ENCODE data around the gene SLC31A1. TPM values are rescaled to one million over a fixed set of nuclear protein-coding genes. Genes with fewer than 3 reads are reported as not detected.
A peak's percentile ranks its signal among the peaks of the same experiment; 100 is the strongest.

SLC31A1 gene
- total RNA-seq, 2 donors from 2014 or later = 6.7 to 7.9 TPM

DNA sequence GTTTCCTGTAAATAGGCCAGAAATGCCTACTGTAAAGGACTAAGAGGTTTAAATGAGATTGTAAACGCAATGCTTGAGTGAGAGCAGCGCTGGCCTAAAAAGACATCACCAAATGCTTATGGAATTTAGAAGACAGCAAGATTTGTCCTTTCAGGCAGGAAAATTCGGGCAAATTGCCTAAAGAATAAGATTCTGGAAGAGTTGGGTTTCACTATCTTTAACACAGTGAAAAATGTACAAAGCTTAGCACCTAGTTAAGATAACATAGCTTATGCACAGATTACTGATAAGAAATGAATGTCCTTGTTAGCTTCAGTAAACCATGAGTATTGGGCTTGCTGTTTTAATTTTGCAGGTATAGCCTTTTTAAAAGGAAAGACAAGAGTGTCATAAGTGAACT, 4.9 kb upstream of the SLC31A1 start:
- no peaks in the 10 kb centered on the region for H3K9me3 ChIP-seq
- no peak for ATAC-seq
- intact Hi-C loops (cut with DNase I) = no loop called here

DNA sequence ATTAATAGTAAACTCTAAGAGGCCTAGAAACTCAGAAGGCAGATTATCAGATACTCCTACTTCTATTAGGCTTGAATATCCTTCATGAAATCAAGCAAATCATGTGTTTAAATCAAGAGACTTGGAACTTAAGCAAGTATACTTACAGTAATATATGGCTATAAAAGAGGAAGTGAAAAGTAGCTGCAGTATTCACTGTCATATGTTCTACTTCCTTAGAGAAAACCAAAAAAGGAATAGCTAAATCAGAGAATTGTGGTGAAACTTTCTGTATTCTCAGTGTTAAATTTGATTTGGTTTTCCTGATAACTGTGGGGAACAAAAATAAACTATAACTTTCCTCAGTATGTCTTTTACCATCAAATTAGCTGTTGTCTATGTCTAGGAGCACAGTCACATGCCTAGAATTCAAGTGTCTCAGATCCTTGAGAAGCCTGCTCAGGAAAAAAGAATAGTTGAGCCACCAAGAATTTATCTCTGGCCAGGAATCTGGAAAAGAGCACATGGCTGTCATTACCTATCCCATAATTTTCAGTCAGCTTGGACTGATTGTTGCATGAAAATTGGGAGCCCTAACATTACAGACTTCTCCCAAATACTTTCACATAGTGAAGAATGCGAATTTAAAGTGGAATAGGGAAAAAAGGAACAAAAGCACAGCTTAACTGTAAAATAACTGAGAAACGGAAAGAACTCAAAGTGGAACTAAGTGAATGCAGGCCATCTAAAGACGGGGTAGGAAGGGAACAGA, 2.0 kb upstream of the SLC31A1 start:
- H3K36me3 ChIP-seq (replicated peaks in 1 of 2; ENCODE audit: insufficient read depth in 1 of 2, low read depth in 2 of 2) = no peaks in the 10 kb centered on the region
- H3K27me3 ChIP-seq = no peaks in the 10 kb centered on the region
- no peaks in the 10 kb centered on the region for H3K9me3 ChIP-seq
- H3K4me1 ChIP-seq = peaks cover 46% of the 10 kb centered on the region
- H3K27ac ChIP-seq = peak overlapping the region in 1 of 4 donors; percentile 53
- no peak for ATAC-seq
- no peak for DNase-seq
- H3K4me3 ChIP-seq = no peak overlapping the region
- intact Hi-C loops (cut with DNase I) = no loop called here
- no peak for TF ChIP-seq POLR2A (IDR thresholded peaks at IDR 0.05)
- TF ChIP-seq, protein P1, sequence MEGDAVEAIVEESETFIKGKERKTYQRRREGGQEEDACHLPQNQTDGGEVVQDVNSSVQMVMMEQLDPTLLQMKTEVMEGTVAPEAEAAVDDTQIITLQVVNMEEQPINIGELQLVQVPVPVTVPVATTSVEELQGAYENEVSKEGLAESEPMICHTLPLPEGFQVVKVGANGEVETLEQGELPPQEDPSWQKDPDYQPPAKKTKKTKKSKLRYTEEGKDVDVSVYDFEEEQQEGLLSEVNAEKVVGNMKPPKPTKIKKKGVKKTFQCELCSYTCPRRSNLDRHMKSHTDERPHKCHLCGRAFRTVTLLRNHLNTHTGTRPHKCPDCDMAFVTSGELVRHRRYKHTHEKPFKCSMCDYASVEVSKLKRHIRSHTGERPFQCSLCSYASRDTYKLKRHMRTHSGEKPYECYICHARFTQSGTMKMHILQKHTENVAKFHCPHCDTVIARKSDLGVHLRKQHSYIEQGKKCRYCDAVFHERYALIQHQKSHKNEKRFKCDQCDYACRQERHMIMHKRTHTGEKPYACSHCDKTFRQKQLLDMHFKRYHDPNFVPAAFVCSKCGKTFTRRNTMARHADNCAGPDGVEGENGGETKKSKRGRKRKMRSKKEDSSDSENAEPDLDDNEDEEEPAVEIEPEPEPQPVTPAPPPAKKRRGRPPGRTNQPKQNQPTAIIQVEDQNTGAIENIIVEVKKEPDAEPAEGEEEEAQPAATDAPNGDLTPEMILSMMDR (IDR thresholded peaks at IDR 0.05) = no peak
- WGBS, 2 donors = 67% methylated on average over 3 of the region's 3 CpGs

More for the DNA sequence above, 4.9 kb upstream of the SLC31A1 start:
- Histone ChIP-seq H3K4me1 (peaks cover 29% of the 10 kb centered on the region), H3K36me3 (replicated peaks in 1 of 2; ENCODE audit: insufficient read depth in 1 of 2, low read depth in 2 of 2) (no peaks in the 10 kb centered on the region), H3K27ac (no peak overlapping the region), H3K27me3 (no peaks in the 10 kb centered on the region), H3K4me3 (no peak overlapping the region)
- WGBS, 2 donors = 63 to 72% methylated on average over 3 of the region's 3 CpGs
- TF ChIP-seq POLR2A (IDR thresholded peaks at IDR 0.05) = no peak
- TF ChIP-seq, protein P1 (IDR thresholded peaks at IDR 0.05) = no peak
- no peak for DNase-seq

DNA sequence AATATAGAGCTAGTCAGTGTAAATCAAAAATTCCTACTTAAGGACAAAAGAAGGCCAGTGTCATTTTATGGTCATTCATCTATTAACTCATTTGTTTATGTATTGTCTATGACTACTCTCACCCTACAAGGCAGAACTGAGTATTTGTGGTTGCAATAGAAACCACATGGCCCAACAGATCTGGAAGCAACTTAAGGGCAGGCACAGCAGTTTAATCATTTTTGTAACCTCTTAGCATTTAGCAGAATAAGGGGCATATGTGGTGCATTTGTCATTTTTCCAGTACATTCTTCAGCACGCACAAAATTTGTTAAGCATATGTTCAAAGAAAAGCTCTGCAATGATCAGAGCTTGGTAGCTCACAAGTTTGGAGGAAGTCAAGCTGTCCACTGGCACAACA, 1.4 kb upstream of the SLC31A1 start:
- Histone ChIP-seq H3K4me3 (peak overlapping the region in 1 of 2 donors; percentile 83), H3K4me1 (peaks cover 46% of the 10 kb centered on the region), H3K9me3 (no peaks in the 10 kb centered on the region), H3K27me3 (no peaks in the 10 kb centered on the region), H3K27ac (peak overlapping the region in 1 of 4 donors; percentile 91), H3K36me3 (replicated peaks in 1 of 2; ENCODE audit: insufficient read depth in 1 of 2, low read depth in 2 of 2) (no peaks in the 10 kb centered on the region)
- no peak for ATAC-seq
- intact Hi-C loops (cut with DNase I) = no loop called here
- no peak for DNase-seq
- no peak for TF ChIP-seq POLR2A (IDR thresholded peaks at IDR 0.05)
- TF ChIP-seq, protein P1 (IDR thresholded peaks at IDR 0.05) = no peak
- WGBS, 2 donors = 30 to 33% methylated on average over 1 of the region's 1 CpG

DNA sequence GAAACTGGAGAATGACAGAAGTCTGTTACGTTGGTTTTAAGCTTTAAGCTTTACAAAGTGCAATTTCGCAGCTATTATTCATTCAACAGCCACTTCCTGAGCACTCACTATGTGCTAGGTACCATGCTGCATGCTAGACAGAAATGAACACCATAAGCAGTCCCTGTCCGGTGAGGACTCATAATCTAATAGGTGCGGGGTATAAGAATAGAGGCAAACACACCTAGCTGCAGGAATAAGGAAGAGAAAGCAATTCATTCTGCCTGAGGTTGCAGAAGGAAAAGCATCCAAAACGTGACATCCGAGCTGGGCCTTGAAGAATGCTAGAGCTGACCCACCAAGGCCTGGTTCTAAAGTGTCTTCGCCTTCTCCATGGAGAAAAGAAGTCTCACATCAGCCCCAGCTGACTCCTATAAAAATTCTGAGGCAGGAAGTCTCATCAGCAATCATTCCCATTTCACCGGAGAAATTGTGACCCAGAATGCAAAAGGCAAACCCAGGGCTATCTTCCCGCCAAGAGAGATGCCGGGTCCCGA, 809 bp upstream of the SLC31A1 start:
- TF ChIP-seq POLR2A (IDR thresholded peaks at IDR 0.05) = no peak
- TF ChIP-seq, protein P1 (IDR thresholded peaks at IDR 0.05) = no peak
- H3K4me3 ChIP-seq = peak overlapping the region; percentile 79 to 83
- ATAC-seq (no peak), DNase-seq (no peak)
- H3K27me3 ChIP-seq = no peaks in the 10 kb centered on the region
- no peaks in the 10 kb centered on the region for H3K9me3 ChIP-seq
- intact Hi-C loops (cut with DNase I) = no loop called here
- no peaks in the 10 kb centered on the region for H3K36me3 ChIP-seq (replicated peaks in 1 of 2; ENCODE audit: insufficient read depth in 1 of 2, low read depth in 2 of 2)
- H3K4me1 ChIP-seq = peaks cover 46% of the 10 kb centered on the region
- 4 to 5% methylated on average over 9 to 11 of the region's 11 CpGs for WGBS, 2 donors
- H3K27ac ChIP-seq = peak overlapping the region; percentile 50 to 91 (median 88)

All from body of pancreas (tissue), 4 donors.